GM19372 (cell line): ENCODE results near the gene PDE9A.

Source experiments
- ATAC-seq: cut with Tn5 transposase; IDR thresholded peaks from one replicate; pipeline ENCODE4 v1.9.1; 2021; ENCODE audit warnings: mild to moderate bottlenecking, low read depth, moderate library complexity; ENCODE audit not compliant: unreplicated experiment

PDE9A gene

GRCh38 chr21:42753804-42754203 is 100.4 kb downstream of the PDE9A start:
- ATAC-seq, result no peak

GRCh38 chr21:42754270-42754933 is 101.0 kb downstream of the PDE9A start:
- no peak for ATAC-seq

- no peak for ATAC-seq
These were observed 101.7 kb downstream of the PDE9A start for GRCh38 chr21:42755031-42755665.

GRCh38 chr21:42755766-42756579 is 102.6 kb downstream of the PDE9A start:
- no peak for ATAC-seq

- no peak for ATAC-seq
These were observed 103.3 kb downstream of the PDE9A start for GRCh38 chr21:42756580-42757250.

GRCh38 chr21:42757422-42757821 is 104.0 kb downstream of the PDE9A start:
- ATAC-seq, result no peak

- no peak for ATAC-seq
These were observed 104.6 kb downstream of the PDE9A start for GRCh38 chr21:42757826-42758655.

- ATAC-seq, result no peak
These were observed 105.5 kb downstream of the PDE9A start for GRCh38 chr21:42758721-42759593.

GRCh38 chr21:42759594-42759927 is 106.1 kb downstream of the PDE9A start:
- ATAC-seq, result no peak

- no peak for ATAC-seq
These were observed 107.0 kb downstream of the PDE9A start for GRCh38 chr21:42760361-42760950.

GRCh38 chr21:42760951-42761751 is 107.7 kb downstream of the PDE9A start:
- no peak for ATAC-seq

GRCh38 chr21:42761776-42762335 is 108.4 kb downstream of the PDE9A start:
- no peak for ATAC-seq

- ATAC-seq, result no peak
These were observed 110.4 kb downstream of the PDE9A start for GRCh38 chr21:42763581-42764442.

GRCh38 chr21:42764443-42764760 is 111.0 kb downstream of the PDE9A start:
- ATAC-seq, result no peak

GRCh38 chr21:42764883-42765282 is 111.5 kb downstream of the PDE9A start:
- ATAC-seq, result no peak

- ATAC-seq, result no peak
These were observed 112.2 kb downstream of the PDE9A start for GRCh38 chr21:42765656-42766055.
